ENCODE results near the gene CREBZF. TPM values are rescaled to one million over a fixed set of nuclear protein-coding genes. Genes with fewer than 3 reads are reported as not detected.

CREBZF gene, protein sequence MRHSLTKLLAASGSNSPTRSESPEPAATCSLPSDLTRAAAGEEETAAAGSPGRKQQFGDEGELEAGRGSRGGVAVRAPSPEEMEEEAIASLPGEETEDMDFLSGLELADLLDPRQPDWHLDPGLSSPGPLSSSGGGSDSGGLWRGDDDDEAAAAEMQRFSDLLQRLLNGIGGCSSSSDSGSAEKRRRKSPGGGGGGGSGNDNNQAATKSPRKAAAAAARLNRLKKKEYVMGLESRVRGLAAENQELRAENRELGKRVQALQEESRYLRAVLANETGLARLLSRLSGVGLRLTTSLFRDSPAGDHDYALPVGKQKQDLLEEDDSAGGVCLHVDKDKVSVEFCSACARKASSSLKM
- 101 TPM for total RNA-seq

DNA sequence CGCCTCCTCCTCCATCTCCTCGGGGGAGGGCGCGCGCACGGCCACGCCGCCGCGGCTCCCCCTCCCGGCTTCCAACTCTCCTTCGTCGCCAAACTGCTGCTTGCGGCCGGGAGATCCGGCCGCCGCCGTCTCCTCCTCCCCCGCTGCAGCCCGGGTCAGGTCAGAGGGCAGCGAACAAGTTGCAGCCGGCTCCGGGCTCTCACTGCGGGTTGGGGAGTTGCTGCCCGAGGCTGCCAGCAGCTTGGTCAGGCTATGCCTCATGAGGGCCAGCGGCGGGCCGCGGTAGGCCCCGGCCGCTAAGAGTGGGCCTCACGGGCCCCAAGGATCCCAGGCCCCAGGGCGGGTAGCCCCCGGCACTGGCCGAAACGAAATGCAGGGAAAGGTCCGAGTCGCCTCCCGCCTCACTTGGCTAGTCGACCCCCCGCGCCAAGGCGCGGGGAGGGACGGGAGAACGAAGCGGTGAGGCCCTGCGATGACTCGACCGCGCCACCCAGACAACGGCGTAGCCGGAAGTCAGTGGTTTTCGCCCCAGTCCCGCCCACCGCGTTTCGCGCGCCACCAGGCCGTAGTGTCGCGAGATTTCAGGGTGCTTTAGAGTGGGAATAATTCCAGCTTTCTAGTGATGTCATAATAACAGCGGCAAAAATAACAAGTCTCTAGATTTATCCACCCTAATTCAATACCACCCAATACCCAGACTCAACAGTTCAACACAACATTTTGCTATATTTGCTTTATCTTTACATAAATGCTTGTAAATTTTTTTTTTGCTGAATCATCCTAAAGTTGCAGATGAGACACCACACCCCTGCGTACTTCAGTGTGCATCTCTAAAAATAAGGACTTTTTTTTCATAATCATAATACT is at the start of gene CREBZF:
CREBZF (minus strand) TSS at position 515 of the 867 bp plus-strand sequence; CDS start at position 261, 254 bp downstream.
- peak; percentile 98 for DNase-seq

GRCh38 chr11:85712953-85713352 is 48.0 kb upstream of the CREBZF start:
- no peak for DNase-seq

- DNase-seq: no peak
These were observed 46.0 kb upstream of the CREBZF start for GRCh38 chr11:85710917-85711316.

DNA sequence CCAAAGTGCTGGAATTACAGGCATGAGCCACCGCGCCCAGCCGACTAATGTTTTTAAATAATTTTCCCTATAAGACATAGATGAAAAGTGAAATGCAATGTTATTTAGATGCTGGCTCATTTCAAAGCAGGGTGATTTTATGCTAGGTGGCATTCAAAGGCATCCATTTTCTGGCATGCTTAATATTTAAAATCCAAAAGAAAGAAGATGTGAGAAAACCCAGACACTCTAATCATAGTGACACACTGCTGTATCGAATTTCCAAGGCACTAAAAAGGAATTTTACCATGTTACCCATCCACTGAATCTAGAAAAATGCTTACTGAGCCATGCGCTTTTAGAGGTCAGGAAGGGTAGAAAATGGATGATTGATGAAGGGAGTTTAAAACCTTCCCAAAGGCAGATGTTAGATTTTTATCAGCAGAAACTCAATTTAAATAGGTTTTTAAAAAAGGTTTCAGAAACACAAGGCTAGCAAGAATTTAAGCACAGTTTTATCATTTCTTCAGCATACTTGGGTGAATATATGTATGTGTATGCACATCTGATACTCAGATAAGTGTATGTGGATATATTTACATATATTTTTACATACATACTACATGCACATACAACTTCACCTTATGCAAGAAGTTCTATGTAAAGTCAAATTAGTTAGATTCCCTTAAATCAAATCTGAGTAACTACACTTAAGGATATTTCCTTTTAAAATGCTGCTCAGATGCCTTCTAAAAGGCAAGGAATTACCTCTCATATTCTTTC is 45.2 kb upstream of the CREBZF start:
- DNase-seq: no peak

DNA sequence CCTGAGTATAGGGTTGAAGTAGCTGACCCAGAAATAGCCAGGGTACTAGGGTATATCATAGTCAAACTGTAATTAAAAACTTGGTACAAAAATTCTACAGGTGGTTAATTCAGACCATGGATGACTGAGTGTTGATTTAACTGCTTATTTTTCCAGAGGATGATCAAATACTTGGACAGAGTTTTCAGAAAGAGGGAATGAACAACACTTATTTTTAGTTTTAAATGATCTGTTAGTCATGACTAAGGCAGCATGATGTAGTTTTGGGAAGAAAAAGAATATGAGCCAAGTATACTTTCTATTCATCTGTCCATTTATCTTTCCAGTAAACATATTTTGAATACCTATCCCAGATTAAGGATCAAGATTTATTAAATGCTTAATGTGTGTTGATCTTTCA is 40.9 kb upstream of the CREBZF start:
- no peak for DNase-seq

GRCh38 chr11:85704967-85705366 is 40.0 kb upstream of the CREBZF start:
- no peak for DNase-seq

DNA sequence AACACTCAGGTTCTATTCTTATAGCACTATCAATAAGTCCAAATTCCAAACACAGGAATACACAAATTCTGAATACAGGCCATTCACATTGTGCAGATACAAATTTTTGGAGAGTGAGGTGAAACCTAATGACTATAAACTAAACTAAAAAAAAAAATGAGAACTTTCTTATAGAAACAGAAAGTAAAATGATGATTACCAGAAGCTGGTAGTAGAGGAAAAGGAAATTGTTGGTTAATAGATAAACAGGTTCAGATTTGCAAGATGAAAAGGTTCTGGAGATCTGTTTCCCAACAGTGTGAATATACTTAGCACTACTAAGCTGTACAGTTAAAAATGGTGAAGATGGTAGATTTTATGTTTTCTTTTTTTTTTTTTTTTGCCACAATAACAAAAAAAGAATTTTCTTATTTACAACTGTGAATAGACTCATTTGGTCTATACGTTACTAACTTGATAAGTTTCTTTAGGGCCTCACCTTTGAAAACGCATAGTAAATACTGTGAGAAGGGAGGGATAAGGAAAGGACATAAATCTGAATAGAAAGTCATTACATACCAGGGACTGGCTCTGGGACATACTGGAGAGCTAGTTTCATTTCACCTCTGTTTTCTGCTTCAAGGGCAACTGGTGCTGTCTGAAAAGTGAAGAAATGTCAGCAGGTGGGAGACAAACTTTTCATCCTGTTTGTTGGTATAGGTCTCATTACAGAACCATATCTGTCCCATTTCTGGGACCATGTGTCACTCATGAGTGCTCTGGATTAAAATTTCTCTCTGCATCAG is 35.2 kb upstream of the CREBZF start:
- no peak for DNase-seq

DNA sequence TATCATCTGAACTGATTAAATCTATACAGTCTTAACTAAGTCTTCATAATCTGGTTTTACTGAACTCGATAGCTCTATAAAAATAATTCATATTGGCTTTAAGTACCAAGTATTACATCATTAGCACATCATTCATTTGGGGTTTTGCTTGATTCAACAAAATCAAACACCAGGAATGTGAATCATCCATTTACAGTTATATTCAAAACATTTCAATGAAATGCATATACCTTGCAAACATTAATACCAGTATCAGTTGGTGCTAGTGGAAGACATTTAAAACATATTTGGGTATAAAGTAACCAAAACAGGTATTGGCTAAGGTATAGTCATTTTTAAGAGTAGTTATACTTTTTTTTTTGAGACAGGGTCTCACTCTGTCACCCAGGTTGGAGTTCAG is 33.3 kb upstream of the CREBZF start:
- DNase-seq: no peak

GRCh38 chr11:85697747-85698146 is 32.8 kb upstream of the CREBZF start:
- DNase-seq: no peak

DNA sequence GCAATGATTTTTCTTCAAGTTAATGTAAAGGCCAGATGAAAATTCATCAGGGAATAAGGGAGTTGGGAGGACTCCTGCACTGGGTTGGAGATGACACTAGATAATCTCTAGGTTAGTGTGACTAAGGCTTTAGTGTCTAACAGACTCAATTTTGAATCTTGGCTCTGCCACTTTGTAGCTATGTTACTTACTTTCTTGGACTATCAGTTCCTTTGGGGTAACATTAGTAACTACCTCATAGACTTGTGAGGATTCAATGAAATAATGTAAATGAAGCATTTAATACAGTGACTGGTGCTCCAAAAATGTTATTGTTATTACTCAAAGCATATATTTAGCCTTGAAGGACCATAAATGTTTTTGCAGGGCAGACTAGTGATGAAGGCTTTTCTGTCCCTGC is 30.6 kb upstream of the CREBZF start:
- DNase-seq: no peak

- DNase-seq: peak; percentile 58
These were observed 29.6 kb upstream of the CREBZF start for GRCh38 chr11:85694385-85694980.

- DNase-seq: peak; percentile 97
These were observed 21.0 kb upstream of the CREBZF start, which contains the start of gene CCDC89 for GRCh38 chr11:85685820-85686459. Gene CCDC89, minus strand, starts transcription at chr11:85686195. Its CDS starts 65 bp downstream, at chr11:85686130.

DNA sequence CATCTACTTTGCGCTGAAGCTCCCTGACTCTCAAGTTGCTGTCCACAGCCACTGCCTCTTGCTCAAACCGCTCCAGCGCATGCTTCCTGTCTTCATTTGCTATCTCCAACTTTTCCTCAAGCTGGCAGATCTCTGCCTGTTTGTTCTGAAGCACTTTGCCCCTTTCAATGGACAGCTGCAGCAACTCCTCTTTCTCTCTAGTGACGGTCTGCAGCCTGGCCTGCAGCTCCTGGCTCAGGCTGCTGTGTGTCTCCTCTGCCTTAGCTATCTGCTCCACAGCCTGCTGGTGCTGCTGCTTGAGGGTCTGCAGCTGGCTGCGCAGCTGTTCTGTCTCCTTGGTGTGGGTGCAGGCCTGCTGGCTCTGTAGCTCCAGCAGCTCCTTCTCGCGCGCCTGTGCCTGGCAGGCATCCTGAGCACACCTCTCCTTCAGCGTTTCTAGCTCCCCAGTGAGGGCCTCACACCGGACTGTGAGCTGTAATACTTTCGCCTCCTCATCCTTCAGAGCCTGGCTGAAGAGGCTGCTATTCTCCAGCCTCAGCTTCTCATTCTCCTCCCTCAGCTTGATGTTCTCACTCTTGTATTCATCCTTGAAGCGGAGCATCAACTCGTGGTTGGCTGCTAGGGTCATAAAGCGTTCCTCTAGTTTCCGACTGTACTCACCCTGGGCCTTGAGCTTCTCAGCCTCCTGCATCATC is 20.3 kb upstream of the CREBZF start:
- DNase-seq: peak; percentile 95

DNA sequence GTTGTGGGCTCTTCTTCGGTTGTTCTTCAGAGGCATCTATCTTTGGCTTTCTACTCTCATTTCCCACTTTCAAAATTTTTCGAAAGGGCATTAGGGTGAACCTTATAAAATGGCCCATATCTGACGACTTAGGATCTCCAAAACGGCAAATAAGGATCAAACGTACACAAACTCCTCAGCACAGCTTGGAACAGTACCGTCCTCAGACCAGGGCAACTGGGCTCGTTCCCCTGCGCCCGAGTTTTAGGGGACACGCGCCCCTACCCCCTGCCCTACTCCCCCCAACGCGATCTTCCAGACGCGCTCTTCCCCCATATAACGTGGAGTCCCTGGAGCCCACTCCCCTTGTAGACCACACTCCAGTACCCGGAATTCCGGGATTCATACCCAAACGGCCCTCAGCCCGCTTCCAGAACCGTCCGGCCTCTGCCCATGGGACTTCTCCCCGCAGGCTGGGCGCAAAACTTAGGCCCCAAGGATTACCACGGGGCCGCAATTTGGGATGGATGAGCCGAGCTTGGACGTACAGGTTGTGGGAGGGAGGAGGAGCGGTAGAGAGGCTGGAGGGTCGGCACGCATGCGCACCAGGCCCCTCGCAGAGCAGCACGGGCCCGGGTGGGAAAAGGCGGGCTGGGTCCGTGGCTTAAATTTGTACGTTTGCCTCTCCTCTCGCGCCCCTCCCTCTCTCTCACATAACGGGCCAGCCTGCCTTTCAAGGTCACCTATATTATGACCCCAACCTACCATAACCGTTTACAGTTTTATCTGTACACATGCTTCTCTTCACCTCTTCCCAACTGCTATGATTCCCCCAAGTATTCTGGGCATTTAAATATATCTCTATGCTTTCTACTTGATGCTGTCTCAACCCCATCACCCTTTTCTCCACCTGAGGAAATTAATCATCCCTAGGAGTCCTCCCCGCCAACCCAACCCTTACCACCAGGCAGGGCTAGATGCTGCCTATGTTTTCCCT is 17.7 kb upstream of the CREBZF start:
- peak; percentile 93 for DNase-seq

- DNase-seq: no peak
These were observed 16.0 kb upstream of the CREBZF start for GRCh38 chr11:85680897-85681296.

DNA sequence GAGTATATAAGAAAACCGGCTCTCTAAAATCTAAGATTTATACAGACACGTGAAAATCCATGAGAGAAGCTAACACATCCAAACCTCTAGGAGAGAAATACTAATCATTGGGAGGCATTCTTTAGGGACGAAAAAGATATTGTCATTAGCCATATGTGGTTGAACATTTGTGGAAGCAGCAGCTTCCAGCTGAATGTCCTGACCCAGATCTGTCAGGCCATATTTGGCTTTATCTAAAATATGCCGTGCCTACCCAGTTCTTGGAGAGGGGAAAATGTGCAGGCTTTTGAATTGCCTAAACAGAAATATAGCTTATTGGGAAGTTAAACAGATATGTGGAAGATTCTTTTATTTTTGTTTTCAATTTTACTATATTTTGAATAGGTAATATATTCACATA is 14.6 kb upstream of the CREBZF start:
- DNase-seq: no peak

GRCh38 chr11:85673393-85673792 is 8.5 kb upstream of the CREBZF start:
- no peak for DNase-seq

DNA sequence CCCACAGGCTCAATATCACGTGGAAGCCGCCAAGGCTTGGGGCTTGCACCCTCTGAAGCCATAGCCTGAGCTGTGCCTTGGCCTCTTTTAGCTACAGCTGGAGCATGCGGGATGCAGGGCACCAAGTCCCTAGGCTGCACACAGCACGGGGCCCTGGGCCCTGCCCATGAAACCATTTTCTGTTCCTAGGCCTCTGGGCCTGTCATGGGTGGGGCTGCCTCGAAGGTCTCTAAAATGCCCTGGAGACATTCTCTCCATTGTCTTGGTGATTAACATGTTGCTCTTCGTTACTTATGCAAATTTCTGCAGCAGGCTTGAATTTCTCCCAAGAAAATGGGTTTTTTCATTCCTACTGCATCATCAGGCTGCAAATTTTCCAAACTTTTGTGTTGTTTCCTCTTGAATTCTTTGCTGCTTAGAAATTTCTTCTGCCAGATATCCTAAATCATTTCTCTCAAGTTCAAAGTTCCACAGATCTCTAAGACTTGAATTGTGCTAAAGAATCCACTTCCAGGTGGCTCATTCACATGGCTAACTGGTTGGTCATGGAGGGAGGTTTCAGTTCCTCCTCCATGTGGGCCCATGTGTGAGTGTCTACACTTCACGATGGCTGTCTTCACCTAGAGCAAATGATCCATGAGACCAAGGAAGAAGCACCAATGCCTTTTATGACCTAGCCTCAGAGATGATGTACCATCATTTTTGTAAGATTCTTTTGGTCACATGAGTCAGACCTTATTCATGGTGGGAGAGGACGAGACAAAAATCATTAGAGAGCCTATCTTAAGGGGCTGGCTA is 7.4 kb upstream of the CREBZF start:
- DNase-seq: no peak

Data from tongue (tissue), 2 donors.